ENCODE results near the gene HS3ST6.
A peak's percentile ranks its signal among the peaks of the same experiment; 100 is the strongest.

Gene HS3ST6

DNA sequence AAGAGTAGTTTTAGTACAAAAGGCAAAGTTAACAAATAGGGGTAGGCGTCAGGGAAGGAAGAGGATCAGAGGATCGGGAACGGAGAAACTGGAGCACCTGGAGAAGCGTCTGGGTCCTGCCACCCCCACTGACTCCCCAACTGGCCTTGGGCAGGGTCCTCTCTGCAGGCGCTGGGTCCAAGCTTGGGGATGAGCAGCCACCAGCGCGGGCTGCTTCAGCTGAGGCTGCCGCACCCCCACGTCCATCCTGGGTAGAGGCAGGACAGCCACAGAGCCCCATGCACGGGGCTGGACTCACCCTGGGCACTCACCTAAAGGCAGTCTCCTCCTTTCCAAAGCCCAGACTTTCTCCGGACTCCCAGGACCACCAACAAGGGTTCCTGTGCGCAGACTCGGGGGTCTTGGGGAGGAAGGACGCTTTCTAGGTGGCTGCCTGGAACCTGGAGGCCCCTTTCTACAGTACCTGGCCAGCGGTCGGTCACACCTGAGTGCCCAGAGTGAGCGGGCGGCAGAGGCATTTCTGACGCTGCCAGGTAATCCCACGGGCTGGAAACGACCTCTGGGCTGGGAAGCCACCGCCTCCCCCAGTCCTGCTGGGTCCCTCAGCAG lies 1.1 kb downstream of the HS3ST6 start:
- no peak overlapping the region for H3K4me3 ChIP-seq (ENCODE audit: low read length)
- H3K9ac ChIP-seq (ENCODE audit: low read length) = no peak overlapping the region
- no peaks in the 10 kb centered on the region for H3K36me3 ChIP-seq (ENCODE audit: control insufficient read depth, insufficient read depth, low read length)
- H3K9me3 ChIP-seq (ENCODE audit: control insufficient read depth, low read length) = no peaks in the 10 kb centered on the region
- H3K27me3 ChIP-seq (ENCODE audit: control insufficient read depth, insufficient read depth, low read length) = peaks cover 60% of the 10 kb centered on the region
- H3K4me1 ChIP-seq (ENCODE audit: control insufficient read depth, insufficient read depth, low read length) = peaks cover 33% of the 10 kb centered on the region

DNA sequence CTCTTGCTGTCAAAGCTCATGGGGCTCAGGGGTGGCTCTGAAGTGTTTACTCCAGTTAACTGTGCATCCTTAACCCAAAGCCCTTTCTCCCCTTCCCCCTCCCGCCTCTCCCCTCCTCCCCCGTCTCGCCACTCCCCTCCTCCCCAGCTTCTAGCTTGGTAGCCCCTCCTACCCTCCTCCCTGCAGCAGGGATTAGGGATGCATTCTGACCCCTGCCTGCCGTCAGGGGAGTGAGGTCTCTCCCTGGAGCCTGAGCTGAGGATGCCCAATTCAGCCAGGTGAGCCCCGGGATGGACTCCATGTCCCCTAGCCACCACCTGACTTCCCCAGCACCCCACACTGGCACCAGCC lies 1.6 kb downstream of the HS3ST6 start:
- peaks cover 37% of the 10 kb centered on the region for H3K4me1 ChIP-seq (ENCODE audit: control insufficient read depth, insufficient read depth, low read length)
- peaks cover 60% of the 10 kb centered on the region for H3K27me3 ChIP-seq (ENCODE audit: control insufficient read depth, insufficient read depth, low read length)
- H3K9ac ChIP-seq (ENCODE audit: low read length) = no peak overlapping the region
- no peak overlapping the region for H3K4me3 ChIP-seq (ENCODE audit: low read length)
- no peaks in the 10 kb centered on the region for H3K9me3 ChIP-seq (ENCODE audit: control insufficient read depth, low read length)
- no peaks in the 10 kb centered on the region for H3K36me3 ChIP-seq (ENCODE audit: control insufficient read depth, insufficient read depth, low read length)

DNA sequence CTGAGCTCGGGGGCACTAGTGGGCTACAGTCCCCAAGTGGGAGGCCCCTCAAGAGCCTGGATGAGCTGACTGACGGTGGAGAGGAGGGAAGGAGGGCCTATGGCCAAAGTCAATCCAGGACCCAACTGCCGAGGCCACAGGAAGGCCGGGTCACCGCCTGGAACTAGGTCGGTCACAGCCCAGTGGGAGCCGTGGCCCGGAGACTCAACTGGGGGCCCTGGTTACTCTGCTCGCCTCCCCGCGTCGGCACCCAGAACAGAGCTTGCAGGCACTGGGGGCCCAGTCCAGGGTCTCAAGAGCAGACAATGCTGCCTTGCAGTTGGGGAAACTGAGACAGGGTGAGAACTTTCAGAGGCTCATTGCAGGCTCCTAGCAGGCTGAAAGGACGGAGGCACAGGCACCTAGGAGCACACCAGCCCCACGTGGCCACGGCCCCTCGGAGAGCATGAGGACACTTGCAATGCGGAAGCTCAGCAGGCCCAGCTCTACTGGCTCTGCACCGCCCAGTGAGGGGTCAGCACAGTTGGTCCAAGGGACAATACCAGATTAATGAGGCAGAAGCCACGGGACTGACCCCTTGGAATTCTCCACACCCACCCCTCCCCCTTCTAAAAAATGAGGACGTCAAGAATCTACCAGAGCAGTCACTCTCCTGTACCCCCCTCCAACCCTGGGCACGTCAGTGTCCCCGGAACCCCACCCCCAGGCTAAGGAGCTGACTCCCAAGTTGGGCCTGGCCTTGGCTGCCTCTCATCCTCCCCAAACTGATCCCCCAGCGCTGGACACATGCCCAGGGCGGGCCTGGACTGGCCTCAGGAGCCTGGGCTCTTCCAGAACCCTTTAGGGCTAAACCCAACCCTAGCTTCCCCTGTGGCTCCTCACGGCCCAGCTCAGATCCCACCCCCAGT lies 2.2 kb downstream of the HS3ST6 start:
- Histone ChIP-seq H3K4me3 (ENCODE audit: low read length) (no peak overlapping the region), H3K36me3 (ENCODE audit: control insufficient read depth, insufficient read depth, low read length) (no peaks in the 10 kb centered on the region), H3K4me1 (ENCODE audit: control insufficient read depth, insufficient read depth, low read length) (peaks cover 37% of the 10 kb centered on the region), H3K27me3 (ENCODE audit: control insufficient read depth, insufficient read depth, low read length) (peaks cover 53% of the 10 kb centered on the region), H3K9ac (ENCODE audit: low read length) (no peak overlapping the region), H3K9me3 (ENCODE audit: control insufficient read depth, low read length) (no peaks in the 10 kb centered on the region)

DNA sequence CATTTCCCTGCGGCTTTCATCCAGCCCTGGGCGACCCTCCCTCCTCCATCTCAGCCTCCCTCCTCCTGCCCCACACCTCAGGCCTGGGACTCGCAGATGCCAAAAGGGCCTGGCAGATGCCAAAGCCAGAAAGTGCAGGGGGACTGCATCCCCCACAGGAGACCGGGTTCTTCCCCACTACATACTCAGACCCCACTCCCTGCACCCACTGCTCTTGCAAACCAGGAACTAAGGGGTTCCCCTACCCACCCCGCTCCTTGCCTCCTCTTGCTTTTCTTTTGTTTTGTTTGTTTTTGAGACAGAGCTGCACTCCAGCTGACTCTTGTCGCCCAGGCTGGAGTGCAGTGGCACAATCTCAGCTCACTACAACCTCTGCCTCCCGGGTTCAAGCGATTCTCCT lies 3.2 kb downstream of the HS3ST6 start:
- Histone ChIP-seq H3K9ac (ENCODE audit: low read length) (no peak overlapping the region), H3K9me3 (ENCODE audit: control insufficient read depth, low read length) (no peaks in the 10 kb centered on the region), H3K36me3 (ENCODE audit: control insufficient read depth, insufficient read depth, low read length) (no peaks in the 10 kb centered on the region), H3K27me3 (ENCODE audit: control insufficient read depth, insufficient read depth, low read length) (peaks cover 45% of the 10 kb centered on the region), H3K4me3 (ENCODE audit: low read length) (no peak overlapping the region), H3K4me1 (ENCODE audit: control insufficient read depth, insufficient read depth, low read length) (peaks cover 42% of the 10 kb centered on the region)

DNA sequence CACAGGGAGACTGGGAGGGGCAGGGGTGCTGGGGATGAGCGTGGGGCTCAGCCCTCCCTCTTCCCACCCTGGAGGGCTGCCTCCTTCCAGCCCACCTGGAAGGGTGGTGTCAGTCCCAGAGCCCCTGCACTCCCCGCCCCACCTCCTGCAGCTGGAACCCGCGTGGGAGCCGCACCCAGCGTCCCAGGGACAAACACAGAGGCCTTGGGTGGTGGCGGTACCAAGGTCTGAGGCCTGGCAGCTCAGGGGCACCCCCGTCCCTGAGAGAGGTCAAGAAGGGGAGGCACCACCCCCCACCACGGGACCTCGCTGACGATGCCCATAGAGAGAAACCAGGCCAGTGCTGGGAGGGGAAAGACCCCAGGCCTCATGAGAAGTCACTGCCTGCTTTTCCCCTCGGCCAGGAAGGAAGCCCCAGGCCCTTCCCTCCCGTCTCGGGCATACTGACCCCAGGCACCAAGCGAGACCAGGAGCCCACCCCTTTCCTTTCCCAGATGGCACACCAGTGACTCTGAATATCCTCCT lies 4.1 kb downstream of the HS3ST6 start:
- Histone ChIP-seq H3K9me3 (ENCODE audit: control insufficient read depth, low read length) (no peaks in the 10 kb centered on the region), H3K36me3 (ENCODE audit: control insufficient read depth, insufficient read depth, low read length) (no peaks in the 10 kb centered on the region), H3K27me3 (ENCODE audit: control insufficient read depth, insufficient read depth, low read length) (peaks cover 39% of the 10 kb centered on the region), H3K9ac (ENCODE audit: low read length) (no peak overlapping the region), H3K4me3 (ENCODE audit: low read length) (no peak overlapping the region), H3K4me1 (ENCODE audit: control insufficient read depth, insufficient read depth, low read length) (peaks cover 43% of the 10 kb centered on the region)

DNA sequence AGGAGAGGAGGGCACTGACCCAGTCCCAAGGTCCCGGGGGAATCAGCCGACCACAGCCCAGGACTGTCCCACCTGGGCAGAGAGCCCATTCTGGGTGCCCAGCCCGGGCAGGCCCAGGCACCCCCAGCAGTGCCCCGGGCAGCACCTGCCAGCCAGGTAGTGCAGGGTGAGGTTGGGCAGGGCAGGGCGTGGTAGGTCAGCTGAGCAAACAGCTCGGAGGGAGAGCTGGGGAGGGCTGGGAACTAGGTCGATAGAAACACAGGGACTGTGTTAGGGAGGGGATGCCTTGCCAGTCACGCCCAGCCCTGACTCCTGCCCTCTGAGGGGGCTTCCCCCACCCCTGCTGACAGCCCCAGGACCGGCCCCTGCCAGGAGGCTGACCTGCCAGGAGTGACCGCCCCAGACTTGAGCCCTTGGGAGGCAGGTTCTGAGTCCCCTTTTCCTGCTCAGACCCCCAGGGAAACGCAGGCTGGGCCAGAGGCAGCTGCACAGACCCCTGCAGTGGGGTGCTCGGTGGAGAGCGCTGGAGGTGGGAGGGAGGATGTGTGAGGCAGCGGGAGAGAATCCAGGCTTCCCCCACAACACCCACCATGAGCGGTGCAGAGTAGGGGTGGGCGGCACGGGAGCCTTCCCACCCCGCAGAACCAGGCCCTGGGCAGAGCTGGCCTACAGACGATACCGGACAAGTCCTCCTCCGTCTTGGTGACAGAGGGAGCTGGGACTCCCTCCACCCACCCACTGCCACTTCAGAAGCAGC lies 4.7 kb downstream of the HS3ST6 start:
- peaks cover 43% of the 10 kb centered on the region for H3K4me1 ChIP-seq (ENCODE audit: control insufficient read depth, insufficient read depth, low read length)
- H3K27me3 ChIP-seq (ENCODE audit: control insufficient read depth, insufficient read depth, low read length) = peaks cover 33% of the 10 kb centered on the region

DNA sequence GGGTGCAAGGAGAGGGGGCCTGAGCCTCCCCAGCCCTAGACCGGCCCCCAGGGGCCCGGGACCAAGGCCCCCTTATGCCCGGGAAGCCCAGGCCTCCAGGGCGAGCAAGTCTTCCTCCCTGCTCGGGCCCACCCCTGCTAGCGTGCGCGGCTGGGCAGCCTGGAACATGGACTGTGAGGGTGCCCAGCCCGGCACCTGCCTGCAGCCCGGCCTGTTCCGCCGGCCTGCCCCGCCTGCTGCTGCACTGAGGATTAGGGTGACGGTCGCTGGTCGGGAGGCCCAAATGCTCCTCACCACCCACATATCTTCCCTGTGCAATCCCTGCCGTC lies 6.0 kb downstream of the HS3ST6 start:
- Histone ChIP-seq H3K4me3 (ENCODE audit: low read length) (no peak overlapping the region), H3K4me1 (ENCODE audit: control insufficient read depth, insufficient read depth, low read length) (peaks cover 38% of the 10 kb centered on the region), H3K27me3 (ENCODE audit: control insufficient read depth, insufficient read depth, low read length) (peaks cover 26% of the 10 kb centered on the region), H3K9me3 (ENCODE audit: control insufficient read depth, low read length) (no peaks in the 10 kb centered on the region), H3K9ac (ENCODE audit: low read length) (no peak overlapping the region), H3K36me3 (ENCODE audit: control insufficient read depth, insufficient read depth, low read length) (no peaks in the 10 kb centered on the region)

More for the DNA sequence above, 4.7 kb downstream of the HS3ST6 start:
- Histone ChIP-seq H3K9me3 (ENCODE audit: control insufficient read depth, low read length) (no peaks in the 10 kb centered on the region), H3K9ac (ENCODE audit: low read length) (peak overlapping the region; percentile 53), H3K36me3 (ENCODE audit: control insufficient read depth, insufficient read depth, low read length) (no peaks in the 10 kb centered on the region), H3K4me3 (ENCODE audit: low read length) (no peak overlapping the region)

DNA sequence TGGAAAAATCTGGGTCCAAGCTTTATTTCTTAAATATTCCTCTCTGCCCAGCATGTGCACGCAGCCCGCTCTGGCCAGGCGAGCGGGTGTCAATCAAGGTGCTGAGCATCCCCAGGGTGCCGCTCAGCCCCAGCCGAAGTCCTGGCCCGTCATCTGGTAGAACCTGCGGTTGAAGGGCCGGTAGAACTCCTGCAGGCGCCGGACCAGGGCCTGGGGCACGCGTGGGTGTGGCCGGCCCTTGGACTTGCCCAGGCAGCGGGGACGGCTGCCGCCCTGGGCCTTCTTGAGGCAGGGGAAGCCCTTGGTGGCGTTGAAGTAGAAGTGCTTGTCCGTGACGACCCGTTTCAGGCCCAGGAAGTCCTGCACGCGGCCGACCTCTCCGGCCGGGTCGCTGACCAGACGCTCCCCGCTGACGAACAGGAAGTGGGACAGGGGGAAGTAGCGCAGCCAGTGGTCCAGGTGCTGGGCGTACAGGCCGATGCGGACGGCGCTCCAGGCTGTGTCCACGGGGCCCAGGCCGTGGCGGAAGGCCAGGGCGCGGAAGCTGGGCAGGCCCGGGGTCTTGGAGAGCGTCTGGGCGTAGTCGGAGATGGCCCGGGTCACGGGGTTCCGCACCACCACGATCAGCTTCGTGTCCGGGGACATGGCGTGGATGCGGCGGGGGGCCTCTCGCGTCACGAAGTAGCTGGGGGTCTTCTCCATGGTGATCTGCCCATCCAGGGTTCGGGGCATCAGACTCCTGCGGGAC lies 6.6 kb downstream of the HS3ST6 start:
- Histone ChIP-seq H3K9ac (ENCODE audit: low read length) (no peak overlapping the region), H3K27me3 (ENCODE audit: control insufficient read depth, insufficient read depth, low read length) (peaks cover 20% of the 10 kb centered on the region), H3K4me3 (ENCODE audit: low read length) (no peak overlapping the region), H3K4me1 (ENCODE audit: control insufficient read depth, insufficient read depth, low read length) (peaks cover 38% of the 10 kb centered on the region), H3K9me3 (ENCODE audit: control insufficient read depth, low read length) (no peaks in the 10 kb centered on the region), H3K36me3 (ENCODE audit: control insufficient read depth, insufficient read depth, low read length) (no peaks in the 10 kb centered on the region)

DNA sequence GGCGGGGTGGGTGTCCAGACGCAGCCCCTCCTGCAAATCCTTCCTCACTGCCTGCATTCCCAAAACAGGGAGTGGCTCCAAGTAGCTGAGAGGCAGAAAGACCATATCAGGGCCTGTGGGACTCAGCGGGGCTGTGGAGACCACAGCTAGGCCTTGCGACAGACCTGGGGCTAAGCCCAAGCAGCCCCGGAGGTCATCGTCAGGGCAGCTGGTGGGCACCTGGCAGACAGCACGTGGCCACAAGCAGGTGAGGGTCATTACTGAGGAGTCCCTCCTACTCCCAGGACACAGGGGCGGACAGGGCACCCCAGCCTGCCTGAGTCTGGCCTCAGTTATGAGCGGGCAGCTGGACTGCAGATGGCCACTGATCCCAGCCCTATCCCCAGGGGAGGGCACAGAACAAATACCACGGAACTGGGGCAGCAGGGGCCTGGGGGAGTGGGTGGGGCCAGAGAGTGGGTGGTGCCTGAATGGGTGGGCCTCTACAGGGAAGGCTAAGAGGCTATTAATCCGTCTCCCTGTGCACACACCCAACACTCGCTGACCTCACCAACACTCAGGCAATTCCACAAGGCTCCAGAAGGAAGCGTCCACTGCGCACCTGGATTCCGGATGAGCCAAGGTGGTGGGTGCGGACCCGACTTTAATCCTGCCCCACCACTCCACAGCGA lies 8.5 kb downstream of the HS3ST6 start:
- Histone ChIP-seq H3K9me3 (ENCODE audit: control insufficient read depth, low read length) (no peaks in the 10 kb centered on the region), H3K36me3 (ENCODE audit: control insufficient read depth, insufficient read depth, low read length) (no peaks in the 10 kb centered on the region), H3K4me3 (ENCODE audit: low read length) (no peak overlapping the region), H3K27me3 (ENCODE audit: control insufficient read depth, insufficient read depth, low read length) (peaks cover 11% of the 10 kb centered on the region), H3K4me1 (ENCODE audit: control insufficient read depth, insufficient read depth, low read length) (peaks cover 36% of the 10 kb centered on the region), H3K9ac (ENCODE audit: low read length) (no peak overlapping the region)

DNA sequence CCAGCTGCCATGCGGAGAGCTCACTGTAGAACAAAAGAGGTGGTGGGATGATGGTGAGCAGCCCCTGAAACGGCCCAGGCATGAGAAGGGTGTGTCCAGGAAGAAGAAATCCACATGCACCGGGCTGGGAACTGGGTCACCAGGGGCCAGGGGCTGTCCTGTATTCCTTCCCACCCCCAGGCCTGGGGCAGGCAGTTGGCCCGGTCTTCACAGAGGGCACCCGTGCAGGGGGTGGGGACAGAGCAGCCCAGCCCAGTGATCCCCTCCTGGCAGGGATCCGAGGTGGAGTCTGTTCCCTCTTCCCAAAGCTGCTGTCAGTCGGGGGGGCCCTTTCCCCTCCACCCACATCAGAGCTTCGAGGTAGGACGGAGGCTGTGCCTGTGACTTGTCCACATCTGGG lies 9.2 kb downstream of the HS3ST6 start:
- H3K27me3 ChIP-seq (ENCODE audit: control insufficient read depth, insufficient read depth, low read length) = peaks cover 9% of the 10 kb centered on the region
- peaks cover 28% of the 10 kb centered on the region for H3K4me1 ChIP-seq (ENCODE audit: control insufficient read depth, insufficient read depth, low read length)

DNA sequence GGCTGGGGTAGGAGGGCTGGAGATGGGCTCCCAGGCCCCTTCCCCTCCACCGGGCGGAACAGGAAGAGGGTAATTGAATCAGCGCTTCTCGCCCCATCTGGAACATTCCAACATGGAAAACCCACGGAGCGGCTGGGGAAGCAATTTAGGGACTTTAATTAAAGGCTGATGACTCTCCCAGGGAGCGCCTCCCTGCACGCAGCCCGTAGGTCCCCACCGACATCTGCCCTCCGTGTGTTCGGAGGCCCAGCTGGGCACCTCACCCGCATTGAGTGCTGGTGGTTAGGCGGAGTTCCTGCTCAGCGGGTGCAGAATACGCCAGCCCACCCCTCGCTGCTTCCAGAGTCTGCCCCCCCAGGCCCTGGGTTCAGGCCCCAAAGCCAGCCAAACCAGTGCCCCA lies 10.0 kb downstream of the HS3ST6 start:
- no peak overlapping the region for H3K4me3 ChIP-seq (ENCODE audit: low read length)
- H3K9me3 ChIP-seq (ENCODE audit: control insufficient read depth, low read length) = no peaks in the 10 kb centered on the region
- no peaks in the 10 kb centered on the region for H3K36me3 ChIP-seq (ENCODE audit: control insufficient read depth, insufficient read depth, low read length)
- peaks cover 12% of the 10 kb centered on the region for H3K27me3 ChIP-seq (ENCODE audit: control insufficient read depth, insufficient read depth, low read length)
- no peak overlapping the region for H3K9ac ChIP-seq (ENCODE audit: low read length)
- H3K4me1 ChIP-seq (ENCODE audit: control insufficient read depth, insufficient read depth, low read length) = peaks cover 20% of the 10 kb centered on the region

More for the DNA sequence above, 9.2 kb downstream of the HS3ST6 start:
- no peak overlapping the region for H3K9ac ChIP-seq (ENCODE audit: low read length)
- no peaks in the 10 kb centered on the region for H3K36me3 ChIP-seq (ENCODE audit: control insufficient read depth, insufficient read depth, low read length)
- no peak overlapping the region for H3K4me3 ChIP-seq (ENCODE audit: low read length)
- H3K9me3 ChIP-seq (ENCODE audit: control insufficient read depth, low read length) = no peaks in the 10 kb centered on the region
